ENCODE measurements around the gene CBR1. TPM values are rescaled to one million over a fixed set of nuclear protein-coding genes. Genes with fewer than 3 reads are reported as not detected.

The CBR1 gene
- total and polyA plus RNA-seq, 2 of the 13 experiments (the other 11 are each of a cell fraction or from before 2014, with no cell fraction given) = 33.7 to 38.7 TPM

- no peak for TF ChIP-seq TFDP2 (CRISPR knock-in tag; IDR thresholded peaks at IDR 0.05)
- TF ChIP-seq ONECUT2 (CRISPR knock-in tag; IDR thresholded peaks at IDR 0.05) = no peak
- TF ChIP-seq SIN3A (IDR thresholded peaks at IDR 0.05; ENCODE audit: borderline replicate concordance, low read depth, low read length) = no peak
- TF ChIP-seq ZBTB7A (CRISPR knock-in tag; IDR thresholded peaks at IDR 0.05) = 0 out of 2 replicates have a peak, but pooled peaks have one; percentile 43
- no peak for TF ChIP-seq PRDM10 (CRISPR knock-in tag; IDR thresholded peaks at IDR 0.05; ENCODE audit: low read depth)
- no peak for TF ChIP-seq SETDB1 (CRISPR knock-in tag; IDR thresholded peaks at IDR 0.05; ENCODE audit: borderline replicate concordance)
- TF ChIP-seq ZBTB7B (CRISPR knock-in tag; IDR thresholded peaks at IDR 0.05) = no peak
- no peak for TF ChIP-seq SNAPC4 (CRISPR knock-in tag; IDR thresholded peaks at IDR 0.05)
- no peak for TF ChIP-seq REL (CRISPR knock-in tag; conservative IDR thresholded peaks at IDR 0.05)
- TF ChIP-seq IRF2 (CRISPR knock-in tag; IDR thresholded peaks at IDR 0.05) = no peak
- TF ChIP-seq SYNCRIP (IDR thresholded peaks at IDR 0.05; ENCODE audit: insufficient read depth, low read depth, low read length) = no peak
- TF ChIP-seq CBX2 (IDR thresholded peaks at IDR 0.05; ENCODE audit: low read depth, low read length) = no peak
- TF ChIP-seq CBX2 (CRISPR knock-in tag; IDR thresholded peaks at IDR 0.05; ENCODE audit: low read depth) = no peak
- no peak for TF ChIP-seq BCL3 (CRISPR knock-in tag; IDR thresholded peaks at IDR 0.05)
- no peak for TF ChIP-seq EEA1 (CRISPR knock-in tag; IDR thresholded peaks at IDR 0.05; ENCODE audit: borderline replicate concordance)
- TF ChIP-seq SOX13 (IDR thresholded peaks at IDR 0.05) = no peak
- peak in 1 of 2 experiments; percentile 32; a peak in 1 of 4 replicates for TF ChIP-seq SOX13 (CRISPR knock-in tag; conservative IDR thresholded peaks at IDR 0.05 in 1 of 2, IDR thresholded peaks at IDR 0.05 in 1 of 2)
- TF ChIP-seq ZNF850 (CRISPR knock-in tag; conservative IDR thresholded peaks at IDR 0.05) = no peak
- TF ChIP-seq ZNF768 (CRISPR knock-in tag; IDR thresholded peaks at IDR 0.05) = no peak
- no peak for TF ChIP-seq ZNF878 (CRISPR knock-in tag; IDR thresholded peaks at IDR 0.05)
These were observed 4.3 kb upstream of the CBR1 start (continued) for GRCh38 chr21:36065497-36066036.
